NCI-H2171 treated with DMSO at 0.1 percent for 48 hours (cell line): ENCODE data around the gene PLXDC1.

Source experiments
- DNase-seq: peaks from one replicate; lab custom pipeline; 2025; lab: John Stamatoyannopoulos, UW

The PLXDC1 gene

GRCh38 chr17:39097150-39097519 lies 54.3 kb downstream of the PLXDC1 start:
- DNase-seq: no peak

- no peak for DNase-seq
These were observed 54.8 kb downstream of the PLXDC1 start for GRCh38 chr17:39096508-39097149.

DNA sequence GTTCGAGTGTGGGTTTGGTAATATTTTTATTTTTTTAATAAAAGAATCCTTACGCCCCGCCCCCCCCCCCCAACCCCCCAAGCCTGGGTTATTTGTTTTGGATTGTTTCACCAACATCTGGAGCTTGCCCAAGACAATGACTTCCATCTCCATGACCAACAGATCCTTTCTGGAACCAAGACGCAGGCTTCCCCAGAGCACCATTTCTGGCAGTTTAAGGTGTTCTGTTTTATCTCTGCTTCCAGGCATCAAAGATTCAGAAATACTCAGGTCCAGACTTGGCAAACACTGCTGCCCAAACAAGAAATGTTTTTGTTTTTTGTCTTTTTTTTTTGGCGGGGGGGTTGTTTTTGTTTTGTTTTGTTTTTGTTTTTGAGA lies 56.1 kb downstream of the PLXDC1 start:
- DNase-seq: no peak

DNA sequence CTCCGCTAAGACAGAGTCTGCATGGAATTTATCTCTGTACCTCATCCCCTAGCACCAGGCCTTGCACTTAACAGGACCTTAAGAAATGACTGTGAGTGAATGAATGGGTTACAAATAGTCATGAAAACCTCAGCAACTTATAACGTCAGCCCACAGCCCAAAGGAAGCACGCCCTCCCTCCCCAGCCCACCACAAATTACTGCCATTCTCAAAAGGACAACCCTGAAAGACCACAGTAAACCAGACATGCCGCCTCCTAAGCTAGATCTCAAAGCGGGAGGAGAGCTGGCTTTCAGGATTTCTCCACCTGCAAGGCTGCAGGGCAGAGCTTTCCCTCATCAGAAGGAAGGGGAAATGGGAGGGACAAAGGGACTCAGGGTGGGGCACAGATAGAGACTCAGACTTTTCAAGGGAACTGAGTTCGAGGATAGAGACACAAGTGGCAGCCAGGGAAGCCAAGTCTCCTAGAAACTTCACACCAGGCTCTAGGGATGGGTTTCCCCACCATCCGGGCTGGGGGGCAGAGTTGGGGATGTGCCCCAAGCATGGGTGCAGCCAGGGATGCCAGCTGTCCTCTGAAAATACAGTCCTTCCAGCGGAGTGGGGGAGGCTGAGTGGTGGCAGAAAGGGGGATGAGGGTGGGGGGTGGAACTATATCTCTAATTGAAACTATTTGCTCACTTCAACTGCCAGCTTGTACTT lies 56.7 kb downstream of the PLXDC1 start:
- no peak for DNase-seq

GRCh38 chr17:39092692-39093230 lies 58.7 kb downstream of the PLXDC1 start:
- no peak for DNase-seq

- no peak for DNase-seq
These were observed 60.4 kb downstream of the PLXDC1 start for GRCh38 chr17:39090908-39091665.

- DNase-seq: no peak
These were observed 61.0 kb downstream of the PLXDC1 start for GRCh38 chr17:39090400-39090799.

DNA sequence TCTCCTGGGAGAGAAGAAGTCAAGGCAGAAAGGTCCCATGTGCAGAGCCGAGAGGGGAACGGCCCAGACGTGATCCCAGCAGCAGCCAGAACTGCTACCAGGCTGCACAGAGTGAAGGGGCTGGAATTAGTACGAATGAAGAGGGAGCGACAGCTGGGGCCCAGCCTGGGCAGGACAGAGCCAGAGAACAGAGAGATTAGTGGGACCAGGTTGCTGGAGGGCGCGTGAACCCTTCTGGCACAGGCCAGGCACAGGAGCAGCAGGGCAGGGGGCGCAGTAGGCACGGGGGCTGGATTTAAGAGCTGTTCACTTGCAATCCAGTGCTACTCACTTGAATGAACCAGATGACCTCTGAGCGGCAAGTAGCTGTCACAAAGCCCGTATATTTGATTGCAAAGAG lies 66.9 kb downstream of the PLXDC1 start:
- no peak for DNase-seq

DNA sequence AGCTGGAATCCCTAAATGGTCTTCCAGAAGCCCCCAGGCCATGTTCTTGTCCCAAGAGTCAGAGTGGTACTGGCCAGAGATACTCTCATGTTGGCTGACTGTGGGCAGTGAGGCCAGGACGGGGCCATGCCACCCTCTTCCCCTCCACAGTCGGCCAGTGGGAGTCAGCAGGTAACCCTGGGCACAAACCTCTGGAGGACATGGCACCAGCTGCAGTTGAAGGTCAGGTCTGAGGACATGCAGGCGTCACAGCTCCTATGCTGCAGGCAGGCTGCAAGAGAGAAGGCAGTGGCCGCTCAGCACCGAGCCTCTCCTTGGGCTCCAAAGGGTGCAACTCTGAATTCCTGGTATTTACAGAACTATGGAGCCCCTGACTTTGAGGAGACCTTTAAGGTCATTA lies 68.2 kb downstream of the PLXDC1 start:
- no peak for DNase-seq

- DNase-seq: peak; percentile 84
These were observed 69.0 kb downstream of the PLXDC1 start for GRCh38 chr17:39082482-39082881.

DNA sequence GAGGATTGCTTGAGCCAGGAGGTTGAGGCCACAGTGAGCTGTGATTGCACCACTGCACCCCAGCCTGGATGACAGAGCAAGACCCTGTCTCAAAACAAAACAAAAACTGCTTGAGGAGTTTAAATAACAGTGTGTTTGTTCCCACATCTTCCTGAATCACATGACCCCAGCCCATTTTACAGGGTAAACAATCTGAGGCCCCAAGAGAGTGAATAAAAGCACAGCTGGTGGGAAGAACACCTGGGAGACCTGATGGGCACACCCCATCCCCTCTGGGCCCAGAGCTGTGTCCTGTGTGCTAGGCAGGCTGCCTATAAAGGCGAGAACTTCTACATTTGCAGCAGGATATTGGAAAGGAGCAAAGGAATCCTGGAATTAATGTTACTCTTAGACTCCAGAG lies 69.6 kb downstream of the PLXDC1 start:
- DNase-seq: peak; percentile 52

- peak; percentile 25 for DNase-seq
These were observed 70.9 kb downstream of the PLXDC1 start for GRCh38 chr17:39080421-39081078.

GRCh38 chr17:39079836-39080235 lies 71.6 kb downstream of the PLXDC1 start:
- no peak for DNase-seq

DNA sequence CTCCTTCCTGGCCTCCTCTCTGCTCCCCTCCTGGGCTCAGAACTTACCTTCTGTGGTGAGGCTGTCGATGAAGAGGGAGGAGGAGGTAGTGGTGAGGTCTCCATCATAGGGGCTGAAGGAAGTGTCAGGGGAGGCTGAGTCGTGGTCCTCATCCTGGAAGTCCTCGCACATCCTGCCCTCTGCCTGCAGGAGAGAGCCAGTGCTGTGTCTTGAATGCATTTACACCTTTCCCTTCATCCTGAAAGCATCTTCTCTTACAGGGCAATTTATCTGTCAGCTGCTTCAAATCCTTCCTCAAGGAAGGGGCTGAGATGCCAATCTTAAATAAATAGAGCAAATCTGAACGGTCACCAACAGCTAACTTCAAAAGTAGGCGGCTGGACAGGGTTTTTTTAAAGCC lies 73.6 kb downstream of the PLXDC1 start:
- DNase-seq: no peak

- no peak for DNase-seq
These were observed 74.2 kb downstream of the PLXDC1 start for GRCh38 chr17:39077252-39077651.

GRCh38 chr17:39074676-39075075 lies 76.8 kb downstream of the PLXDC1 start:
- no peak for DNase-seq

GRCh38 chr17:39073916-39074315 lies 77.5 kb downstream of the PLXDC1 start:
- no peak for DNase-seq

DNA sequence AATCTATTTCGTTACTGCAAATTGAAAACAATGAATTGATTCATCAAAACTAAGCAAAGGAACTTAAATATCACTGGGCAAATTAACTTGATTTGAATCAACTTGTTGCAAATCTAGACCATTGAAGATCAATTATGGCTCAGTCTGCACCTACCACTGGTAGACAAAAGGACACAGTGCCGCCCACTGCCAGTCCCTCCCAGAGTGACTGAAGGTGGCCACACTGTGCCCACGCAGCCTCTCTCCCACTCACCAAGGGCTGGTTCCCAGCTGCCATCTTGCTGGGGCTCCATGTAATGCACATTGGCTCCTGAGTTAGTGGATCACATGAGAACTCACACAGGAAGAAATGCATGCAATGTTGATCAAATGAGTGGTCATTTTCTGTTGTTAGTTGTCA lies 78.1 kb downstream of the PLXDC1 start:
- DNase-seq: no peak

GRCh38 chr17:39071573-39071972 lies 79.9 kb downstream of the PLXDC1 start:
- DNase-seq: no peak

DNA sequence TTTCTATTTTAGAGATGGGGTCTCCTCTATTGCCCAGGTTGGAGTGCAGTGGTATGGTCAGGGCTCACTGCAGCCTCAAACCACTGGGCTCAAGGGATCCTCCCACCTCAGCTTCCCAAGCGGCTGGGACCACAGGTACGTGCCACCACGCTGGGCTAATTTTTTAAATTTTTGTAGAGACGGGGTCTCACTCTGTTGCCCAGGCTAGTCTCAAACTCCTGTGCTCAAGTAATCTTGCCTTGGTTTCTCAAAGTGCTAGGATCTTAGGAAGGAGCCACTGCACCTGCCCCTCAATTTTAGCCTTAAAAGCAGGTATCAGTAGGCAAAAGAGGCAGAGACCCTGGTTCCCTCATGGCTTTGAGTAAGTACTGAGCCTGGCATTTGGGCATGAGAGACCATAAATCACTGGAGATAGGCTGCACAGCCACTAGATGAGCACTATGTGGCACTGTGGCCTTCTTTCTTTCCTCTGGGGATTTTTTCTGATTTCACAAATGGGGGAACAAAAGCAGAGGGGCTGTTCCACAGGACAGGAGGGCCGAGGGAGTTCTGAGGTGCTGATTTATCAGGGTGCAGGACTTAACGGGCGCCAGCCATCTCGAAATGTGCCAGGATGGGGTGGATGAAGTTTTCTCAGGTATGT lies 82.2 kb downstream of the PLXDC1 start:
- DNase-seq: peak; percentile 67

DNA sequence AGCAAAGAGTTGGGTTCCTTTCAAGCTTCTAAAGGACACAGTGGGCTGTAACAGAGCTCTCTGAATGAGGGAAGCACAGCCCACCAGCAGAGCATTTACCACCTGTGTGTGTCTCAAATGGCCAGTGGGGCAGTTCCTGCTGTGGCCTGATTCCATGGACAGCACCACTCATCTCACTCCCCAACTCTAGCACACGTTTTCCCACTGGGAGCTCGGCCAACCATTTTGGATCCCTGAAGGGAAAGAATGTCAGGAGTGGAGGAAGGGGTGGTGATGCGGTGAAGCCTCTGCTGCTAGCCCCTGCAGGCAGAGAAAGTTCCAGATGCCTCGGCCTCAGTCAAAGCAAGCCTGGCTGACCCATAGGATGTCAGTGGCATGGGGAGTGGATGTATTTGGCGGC lies 86.6 kb downstream of the PLXDC1 start:
- DNase-seq: no peak

DNA sequence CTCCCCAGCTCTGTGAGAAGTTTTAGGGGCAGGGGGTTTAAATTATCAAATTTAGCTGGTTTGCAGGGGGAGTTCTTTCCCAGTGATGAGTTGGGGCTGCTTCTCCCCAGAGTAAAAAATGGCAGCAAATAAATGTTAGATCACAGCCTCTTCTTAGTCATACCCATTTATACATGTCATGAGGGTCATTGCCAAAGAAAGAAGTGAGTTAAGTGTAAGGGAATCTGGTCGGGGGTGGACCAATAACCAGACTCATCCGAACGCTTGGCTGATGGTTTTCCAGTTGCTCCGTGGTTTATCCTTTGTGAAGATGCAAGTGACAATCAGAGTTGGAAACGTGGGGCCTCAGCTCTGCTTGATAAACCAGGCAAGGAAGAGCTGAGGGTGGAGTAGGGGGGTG lies 87.1 kb downstream of the PLXDC1 start:
- DNase-seq: no peak
